HG03159 (cell line): ENCODE results near the gene SLC30A7.
"Not testable (repeated sequence)": the region's sequence is repeated elsewhere in the genome, so short reads cannot be mapped to it uniquely, and the experiment has no call there.

Source experiments
- ATAC-seq: cut with Tn5 transposase; IDR thresholded peaks from one replicate; pipeline ENCODE4 v1.9.1; 2021; ENCODE audit warnings: mild to moderate bottlenecking, moderate library complexity; ENCODE audit not compliant: unreplicated experiment

SLC30A7 gene, protein sequence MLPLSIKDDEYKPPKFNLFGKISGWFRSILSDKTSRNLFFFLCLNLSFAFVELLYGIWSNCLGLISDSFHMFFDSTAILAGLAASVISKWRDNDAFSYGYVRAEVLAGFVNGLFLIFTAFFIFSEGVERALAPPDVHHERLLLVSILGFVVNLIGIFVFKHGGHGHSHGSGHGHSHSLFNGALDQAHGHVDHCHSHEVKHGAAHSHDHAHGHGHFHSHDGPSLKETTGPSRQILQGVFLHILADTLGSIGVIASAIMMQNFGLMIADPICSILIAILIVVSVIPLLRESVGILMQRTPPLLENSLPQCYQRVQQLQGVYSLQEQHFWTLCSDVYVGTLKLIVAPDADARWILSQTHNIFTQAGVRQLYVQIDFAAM

DNA sequence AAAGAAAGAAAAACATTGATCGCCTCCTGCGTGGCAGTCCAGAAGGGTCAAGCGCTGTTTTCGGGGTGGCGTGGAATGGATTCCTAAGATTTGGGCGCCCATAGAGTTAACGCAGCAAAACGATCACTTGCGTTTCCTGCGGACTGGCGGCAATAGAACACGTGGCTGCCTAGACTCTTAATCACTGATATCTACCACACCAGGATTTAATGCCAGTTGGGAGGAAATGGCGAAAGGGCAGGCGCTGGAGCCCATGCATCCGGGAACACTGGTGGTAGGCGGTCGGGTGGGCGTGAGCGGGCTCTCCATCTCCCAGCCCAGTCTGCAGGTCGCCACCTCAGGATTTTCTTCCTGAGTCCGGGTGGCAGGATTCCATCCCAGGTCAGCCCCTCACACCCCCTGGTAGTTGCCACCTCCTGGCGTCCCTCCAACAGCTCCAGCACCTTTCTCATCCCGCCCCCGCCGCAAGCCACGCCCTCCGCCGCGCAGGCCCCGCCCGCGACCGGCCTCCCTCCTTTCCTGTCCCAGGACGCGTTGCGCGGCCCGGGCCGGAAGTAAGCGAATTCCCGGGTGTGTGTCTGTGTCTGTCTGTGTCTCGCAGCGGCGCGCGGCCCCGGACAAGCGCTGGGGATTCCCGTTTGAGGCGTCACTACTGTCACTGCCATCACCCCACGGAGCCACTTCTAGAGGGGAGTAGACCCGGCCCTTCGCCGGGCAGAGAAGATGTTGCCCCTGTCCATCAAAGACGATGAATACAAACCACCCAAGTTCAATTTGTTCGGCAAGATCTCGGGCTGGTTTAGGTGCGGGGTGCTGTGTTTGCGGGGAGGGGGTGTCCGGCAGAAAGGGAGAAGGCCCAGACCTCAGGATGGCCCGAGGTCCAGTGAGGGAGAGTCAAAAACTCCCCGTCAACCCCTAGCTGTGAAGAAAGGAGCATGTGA lies at the start of gene SLC30A7:
TSS of gene SLC30A7 (plus strand) at position 551 of the 941 bp plus-strand sequence. CDS start at position 724, 173 bp downstream.
- peak; percentile 72 for ATAC-seq

DNA sequence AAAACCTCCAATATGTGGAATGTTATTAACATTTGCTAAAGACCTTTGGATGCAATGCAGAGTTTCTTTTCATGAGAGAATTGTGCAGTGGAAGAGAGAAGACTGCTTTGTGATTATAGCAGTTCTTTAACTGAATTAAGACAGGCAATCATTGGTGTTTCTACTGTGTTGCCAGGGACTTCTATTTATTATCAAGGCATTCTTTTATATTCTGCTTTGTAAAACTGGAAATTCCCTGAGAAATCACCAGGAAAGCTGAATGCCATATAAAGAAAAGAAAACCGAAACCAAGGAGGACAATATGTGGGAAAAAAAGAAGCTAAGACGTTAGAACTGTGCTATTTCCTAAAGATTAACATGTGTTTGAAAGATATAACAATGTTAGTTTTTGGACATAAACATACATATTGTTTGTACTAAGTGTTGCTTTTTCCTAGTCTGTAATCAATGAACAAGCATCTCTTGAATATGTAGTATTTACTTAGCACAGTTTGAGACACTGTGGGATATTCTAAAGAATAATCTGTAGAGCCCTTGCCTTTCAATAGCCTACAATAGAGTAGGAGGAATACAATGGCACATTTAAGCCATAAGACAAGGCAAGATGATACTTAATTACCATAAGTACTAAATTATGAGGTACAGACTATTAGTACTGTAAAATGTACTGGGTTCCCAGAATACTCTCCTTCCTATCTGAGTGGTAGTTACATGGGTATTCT lies 48.4 kb upstream of the SLC30A7 start:
- ATAC-seq: no peak

DNA sequence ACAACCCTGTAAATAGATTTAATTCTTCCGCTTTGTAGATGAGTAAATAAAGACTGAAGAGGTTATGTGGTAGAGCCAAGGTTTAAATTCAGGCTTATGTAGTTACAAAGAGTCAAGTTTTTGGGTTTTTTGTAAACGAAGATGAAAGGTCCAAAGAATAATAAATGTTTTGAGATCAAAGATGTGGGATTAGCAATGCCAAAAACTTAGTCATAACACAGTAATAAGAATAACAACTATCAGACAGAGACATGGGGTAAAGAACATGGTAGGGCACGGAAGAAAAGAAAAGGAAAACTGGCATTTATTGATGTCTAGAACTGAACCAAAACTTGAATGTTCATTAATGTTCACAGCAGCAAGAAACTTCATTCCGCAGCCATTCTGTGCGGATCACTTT lies 44.2 kb upstream of the SLC30A7 start:
- no peak for ATAC-seq

DNA sequence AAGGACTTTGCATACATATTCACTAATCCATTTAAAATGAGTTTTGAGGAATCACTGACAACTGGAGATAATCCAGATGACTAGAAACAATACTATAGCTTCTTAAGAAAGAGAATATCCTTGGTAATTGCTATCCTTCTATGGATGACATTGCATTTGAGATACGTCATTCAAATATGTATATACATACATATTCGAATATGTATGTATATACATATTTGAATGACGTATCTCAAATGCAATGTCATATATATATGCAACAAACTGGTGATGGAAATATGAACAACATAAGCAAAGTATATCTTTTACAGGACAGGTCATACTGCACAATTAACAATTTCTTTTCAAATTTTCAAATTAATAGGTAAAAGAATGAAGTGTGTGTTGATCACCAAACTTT lies 42.9 kb upstream of the SLC30A7 start:
- no peak for ATAC-seq

DNA sequence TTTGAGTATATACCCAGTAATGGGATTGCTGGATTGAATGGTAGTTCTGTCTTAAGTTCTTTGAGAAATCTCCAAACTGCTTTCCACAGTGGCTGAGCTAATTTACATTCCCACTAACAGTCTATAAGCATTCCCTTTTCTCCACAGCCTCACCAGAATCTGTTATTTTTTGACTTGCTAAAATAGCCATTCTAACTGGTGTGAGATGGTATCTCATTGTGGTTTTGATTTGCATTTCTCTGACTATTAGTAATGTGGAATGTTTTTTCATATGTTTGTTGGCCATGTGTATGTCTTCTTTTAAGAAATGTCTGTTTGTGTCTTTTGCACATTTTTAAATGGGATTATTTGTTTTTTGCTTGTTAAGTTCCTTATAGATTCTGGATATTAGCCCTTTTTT lies 40.8 kb upstream of the SLC30A7 start:
- ATAC-seq: not testable (repeated sequence)

DNA sequence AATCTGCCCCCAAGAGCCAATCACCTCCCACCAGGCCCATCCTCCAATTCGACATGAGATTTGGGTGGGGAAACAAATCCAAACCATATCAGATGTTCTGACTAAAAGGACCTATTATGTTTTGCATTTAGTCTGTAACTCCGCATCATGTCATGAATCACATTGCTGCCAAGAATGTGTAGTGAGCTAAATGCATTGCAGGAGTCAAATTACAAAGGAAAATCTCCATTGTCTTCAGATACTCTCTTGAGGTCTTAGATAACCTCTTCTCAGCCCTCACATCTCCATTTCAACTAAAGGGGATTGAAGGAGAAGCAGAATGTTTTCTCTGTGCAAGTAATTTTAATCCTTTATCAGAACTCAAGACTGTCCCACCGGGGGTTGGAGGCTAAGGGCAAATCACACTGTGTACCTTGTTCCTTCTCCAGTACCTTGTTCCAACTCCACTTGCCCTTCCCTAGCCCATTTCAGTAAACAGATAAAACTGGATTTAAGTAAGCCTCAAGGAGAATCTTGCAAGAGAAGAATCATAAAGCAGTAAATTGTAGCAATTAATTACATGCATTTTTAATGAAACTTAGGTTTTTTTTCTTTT lies 35.4 kb upstream of the SLC30A7 start:
- ATAC-seq: no peak

DNA sequence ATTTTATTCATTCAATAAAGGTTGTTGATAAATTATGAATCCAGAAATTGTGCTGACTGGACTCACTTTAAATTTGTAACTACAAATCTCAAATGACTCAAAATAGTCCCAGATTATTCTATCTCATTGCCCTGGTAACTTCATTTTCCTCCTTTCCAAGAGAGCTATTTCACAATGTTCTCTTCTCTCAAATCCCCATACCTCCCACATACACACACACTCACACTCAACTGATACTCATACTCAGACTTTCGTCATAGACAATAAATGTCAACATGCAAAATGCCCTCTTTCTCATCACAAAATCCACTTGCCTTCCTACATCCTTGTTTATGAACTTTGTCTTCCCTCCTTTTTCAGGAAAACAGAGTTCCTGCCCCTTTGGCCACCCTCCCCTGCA lies 34.5 kb upstream of the SLC30A7 start:
- ATAC-seq: no peak

DNA sequence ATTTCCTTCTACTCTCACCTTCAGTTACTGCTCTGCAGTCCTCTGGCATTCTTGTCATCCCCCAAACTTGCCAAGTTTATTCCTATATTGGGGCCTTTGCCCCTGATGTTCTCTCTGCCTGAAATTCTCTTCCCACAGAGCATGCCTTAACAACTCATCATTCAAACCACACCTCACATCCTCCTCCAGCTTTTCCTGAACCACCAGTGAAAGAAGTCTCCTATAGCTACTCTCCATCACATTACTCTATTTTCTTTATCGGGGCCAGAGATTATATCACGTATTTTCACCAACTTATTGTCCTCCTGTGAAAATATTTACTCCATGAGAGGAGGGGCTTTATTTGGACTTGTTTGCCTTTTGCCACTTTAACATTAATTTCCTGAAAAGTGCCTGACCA lies 33.3 kb upstream of the SLC30A7 start:
- ATAC-seq: no peak

DNA sequence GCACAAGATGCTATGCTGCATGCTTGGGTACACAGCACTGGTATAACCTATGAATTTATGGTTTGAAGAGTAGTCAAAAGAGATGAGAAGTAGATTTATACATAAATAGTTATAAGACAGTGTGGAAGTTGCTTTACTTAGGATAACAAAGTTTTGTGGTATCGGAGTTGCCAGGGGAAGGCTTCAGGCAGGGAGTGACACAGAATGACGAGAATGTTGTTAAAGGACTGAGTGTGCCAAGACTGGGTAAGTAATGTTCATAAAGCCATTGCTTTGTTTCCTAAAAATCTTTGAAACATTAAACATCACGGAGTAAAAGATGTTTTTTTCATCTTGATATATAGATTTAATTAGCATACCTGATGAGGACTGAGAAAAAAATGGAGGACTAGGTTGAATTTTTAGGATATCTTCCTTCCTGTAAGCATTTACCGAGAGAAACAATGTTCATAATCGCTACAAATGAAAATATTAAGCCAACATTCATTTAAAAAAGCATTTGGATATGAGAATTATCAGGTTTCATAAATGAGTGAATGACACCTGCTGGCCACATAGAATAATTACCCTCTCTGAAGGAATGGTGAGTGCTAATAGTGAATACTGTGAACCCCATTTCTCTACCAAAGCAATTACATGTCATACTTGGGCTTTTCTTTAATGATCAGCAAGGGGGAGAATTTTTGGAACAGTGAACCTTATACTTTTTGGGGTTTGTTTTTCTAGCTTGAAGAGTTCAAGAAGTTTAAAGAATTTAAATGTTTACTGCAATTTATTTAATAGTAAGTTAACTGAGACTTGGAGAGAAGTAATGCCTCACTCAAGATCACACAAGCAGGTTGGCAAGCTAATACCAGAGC lies 29.6 kb upstream of the SLC30A7 start:
- peak; percentile 68 for ATAC-seq

DNA sequence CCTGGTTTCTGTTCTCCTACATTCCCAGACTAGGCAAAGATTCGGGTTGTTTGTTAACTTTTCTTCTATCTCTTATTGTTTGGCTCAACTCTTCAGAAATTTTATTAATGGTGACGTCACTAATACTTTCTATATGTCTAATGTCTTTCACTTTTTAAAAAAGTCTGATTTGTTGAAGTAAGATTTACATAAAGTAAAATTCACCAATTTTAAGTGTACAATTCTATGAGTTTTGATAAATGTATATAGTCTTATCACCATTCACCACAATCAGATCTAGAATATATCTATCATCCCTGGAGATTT lies 29.0 kb upstream of the SLC30A7 start:
- ATAC-seq: no peak

DNA sequence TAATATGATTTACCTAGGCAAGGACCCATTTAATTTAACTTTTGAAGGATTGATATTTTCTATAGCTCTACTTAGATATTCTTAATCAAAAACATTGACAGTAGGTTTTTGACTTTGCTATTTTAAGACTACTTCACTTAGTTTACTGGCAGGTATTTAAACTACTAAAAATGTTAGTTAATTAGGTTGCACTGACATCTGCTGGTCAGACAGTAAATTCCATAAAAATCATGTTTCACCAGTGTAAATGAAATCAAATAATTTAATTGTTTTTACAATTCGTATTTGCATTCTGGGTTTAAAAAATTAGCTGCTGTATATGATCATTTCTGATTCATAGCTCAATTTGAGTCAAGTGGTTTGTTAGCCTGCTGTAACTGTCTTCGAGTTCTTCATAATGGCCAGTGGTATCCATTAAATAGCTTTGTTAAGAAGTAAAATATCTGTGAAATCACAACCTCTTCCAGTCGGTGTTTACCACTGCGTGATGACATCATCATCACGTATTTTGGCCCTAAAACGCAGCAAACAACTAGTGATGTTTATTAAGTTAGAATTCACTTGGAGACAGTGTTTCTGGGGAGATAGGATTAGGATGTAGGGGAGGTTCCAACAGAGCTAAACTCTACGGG lies 27.4 kb upstream of the SLC30A7 start:
- ATAC-seq: no peak

DNA sequence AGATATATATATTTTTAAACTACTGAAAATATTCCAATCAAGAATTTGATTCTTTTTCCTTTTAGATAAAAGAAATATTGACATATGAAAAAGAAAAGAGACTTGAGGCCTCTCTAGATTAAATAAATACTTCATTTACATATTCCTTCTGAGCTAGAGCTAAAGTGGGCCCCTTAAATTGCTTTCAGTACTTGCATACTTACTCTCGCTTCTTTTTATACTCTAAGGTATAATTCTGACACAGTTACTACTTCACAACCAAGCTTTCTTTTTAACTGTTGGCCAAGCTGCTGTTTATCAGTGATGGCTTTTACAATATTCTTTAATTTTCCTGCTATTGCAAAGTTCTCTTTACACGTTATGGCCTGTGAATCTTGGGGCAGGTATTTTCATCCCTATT lies 25.9 kb upstream of the SLC30A7 start:
- no peak for ATAC-seq

DNA sequence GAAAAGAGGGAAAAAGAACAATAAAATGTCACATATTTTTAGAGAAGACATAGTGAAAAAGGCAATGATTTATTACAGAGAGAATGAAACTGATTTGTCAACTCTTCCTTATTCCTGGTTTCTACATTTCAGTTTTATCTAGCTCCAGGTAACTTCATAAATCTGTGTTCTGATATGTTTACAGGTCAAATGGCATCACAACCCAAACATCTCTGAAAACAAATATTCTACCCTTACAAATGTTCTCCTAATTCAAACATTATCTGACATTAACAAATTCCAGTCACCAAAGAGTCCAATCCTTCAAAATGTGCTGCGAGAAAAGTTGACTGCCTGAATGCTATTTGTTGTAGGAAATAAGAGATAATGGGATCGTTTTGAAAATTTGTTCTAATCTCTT lies 21.5 kb upstream of the SLC30A7 start:
- ATAC-seq: no peak

DNA sequence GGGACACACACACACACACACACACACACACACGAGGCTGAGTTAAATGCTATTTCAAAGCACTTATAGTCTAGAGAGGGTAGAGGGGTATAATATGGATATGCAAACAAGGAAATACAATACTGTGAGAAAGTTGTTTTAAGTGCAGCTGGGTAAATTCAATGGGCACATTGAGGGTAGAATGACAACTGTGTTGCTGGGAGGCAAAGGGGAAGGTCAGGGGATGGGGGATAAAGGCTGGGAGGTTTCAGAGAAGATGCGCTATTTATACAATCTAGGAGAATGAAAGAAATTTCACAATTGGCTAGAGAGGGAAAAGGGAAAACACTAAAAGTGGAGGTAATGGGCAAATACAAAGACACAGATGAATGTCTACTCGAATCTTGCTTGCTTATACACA lies 20.7 kb upstream of the SLC30A7 start:
- no peak for ATAC-seq

DNA sequence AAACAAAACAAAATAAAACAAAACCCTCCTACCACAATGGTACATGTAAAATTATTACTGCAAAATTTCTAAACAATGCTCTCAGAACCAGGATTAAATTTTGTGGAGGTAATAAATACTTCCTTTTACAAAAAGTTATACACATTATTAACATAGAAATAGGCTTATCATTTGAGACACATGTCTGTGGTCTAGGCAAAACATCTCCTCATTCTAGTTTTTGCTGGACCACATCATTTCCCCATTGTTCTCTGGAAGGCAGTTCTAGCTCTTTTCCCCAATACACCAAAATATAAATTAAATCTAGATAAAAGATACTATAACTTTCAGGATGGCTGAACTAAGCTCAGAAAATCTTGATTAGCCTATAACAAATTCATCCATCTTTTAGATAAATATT lies 19.6 kb upstream of the SLC30A7 start:
- no peak for ATAC-seq

DNA sequence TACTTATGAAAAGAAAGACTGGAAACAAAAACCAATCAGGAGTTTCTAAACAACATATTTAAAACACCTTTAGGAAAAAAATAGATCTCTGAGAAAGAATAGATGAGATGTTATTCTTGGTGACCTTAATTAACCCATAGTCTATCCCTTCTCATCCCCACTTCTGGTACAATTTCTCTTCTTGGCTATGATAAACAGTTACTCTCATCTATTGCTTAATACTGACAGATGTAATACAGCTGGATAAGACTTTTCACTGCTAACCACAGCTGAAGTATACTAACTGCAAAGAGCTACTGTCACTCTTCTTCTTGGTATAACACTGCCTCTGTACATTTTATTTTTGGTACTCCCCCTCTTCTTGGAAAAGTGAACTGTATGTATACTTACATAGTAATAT lies 16.5 kb upstream of the SLC30A7 start:
- no peak for ATAC-seq

DNA sequence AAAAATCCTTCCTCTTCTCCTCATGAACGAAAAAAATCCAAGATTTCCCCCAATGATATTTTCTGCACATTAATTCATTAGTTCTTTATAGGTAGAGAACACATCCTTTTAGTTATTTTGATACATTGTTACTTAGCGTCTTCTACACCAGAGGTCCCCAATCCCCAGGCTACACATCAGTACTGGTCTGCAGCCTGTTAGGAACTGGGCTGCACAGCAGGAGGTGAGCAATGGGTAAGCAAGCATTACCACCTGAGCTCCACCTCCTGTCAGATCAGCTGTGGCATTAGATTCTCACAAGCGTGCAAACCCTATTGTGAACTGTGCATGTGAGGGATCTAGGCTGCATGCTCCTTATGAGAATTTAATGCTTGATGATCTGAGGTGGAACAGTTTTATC lies 14.2 kb upstream of the SLC30A7 start:
- ATAC-seq: no peak

DNA sequence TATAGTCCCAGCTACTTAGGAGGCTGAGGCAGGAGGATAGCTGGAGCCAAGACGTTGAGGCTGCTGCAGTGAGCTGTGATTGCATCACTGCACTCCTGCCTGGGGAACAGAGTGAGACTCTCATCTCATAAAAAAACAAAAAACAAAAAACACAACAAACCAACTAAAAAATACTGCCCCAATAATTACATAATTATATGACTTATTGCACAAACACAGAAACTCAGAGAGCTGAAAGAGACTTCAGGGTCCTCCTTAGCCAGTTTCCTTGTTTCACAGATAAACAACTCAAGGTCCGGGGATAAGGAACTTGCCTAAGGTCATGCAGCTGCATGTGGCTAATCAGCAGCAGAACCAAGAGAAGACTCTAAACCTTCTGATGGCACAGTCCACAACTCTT lies 13.2 kb upstream of the SLC30A7 start:
- no peak for ATAC-seq

DNA sequence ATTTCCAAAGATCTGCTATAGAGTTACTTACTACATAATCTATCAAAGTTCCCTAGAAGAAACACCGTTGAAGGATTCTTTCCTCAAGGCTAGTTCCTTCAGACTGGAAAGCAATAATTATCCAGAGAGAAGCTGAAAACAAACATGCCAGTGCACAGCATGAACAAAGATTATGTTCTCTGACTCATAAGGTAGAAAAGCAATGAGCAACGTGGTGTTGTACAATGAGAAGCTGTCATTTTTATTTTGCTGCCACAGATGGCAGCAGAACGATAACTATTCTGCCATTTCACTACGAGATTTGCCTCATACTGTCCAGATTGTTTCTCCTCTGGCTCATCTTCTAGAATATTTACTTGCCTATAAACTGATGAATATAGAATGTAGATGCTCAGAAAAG lies 11.9 kb upstream of the SLC30A7 start:
- no peak for ATAC-seq

DNA sequence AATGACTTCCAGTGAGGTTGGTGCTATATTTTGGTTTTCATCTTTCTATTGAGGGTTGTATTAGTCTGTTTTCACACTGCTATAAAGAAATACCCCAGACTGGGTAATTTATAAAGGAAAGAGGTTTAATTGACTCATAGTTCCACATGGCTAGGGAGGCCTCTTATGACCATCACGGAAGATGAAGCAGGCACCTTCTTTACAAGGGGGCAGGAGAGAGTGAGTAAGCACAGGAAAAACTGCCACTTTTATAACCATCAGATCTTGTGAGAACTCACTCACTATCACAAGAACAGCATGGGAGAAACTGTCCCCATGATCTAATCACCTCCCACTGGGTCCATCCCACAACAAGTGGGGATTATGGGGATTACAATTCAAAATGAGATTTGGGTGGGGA lies 6.9 kb upstream of the SLC30A7 start:
- not testable (repeated sequence) for ATAC-seq
